Fibroblast of skin of right biceps (primary cell): ENCODE data around the gene GTPBP6.
"Not testable (repeated sequence)": the region's sequence is repeated elsewhere in the genome, so short reads cannot be mapped to it uniquely, and the experiment has no call there.

Experiments
- DNase-seq: peaks from one replicate; pipeline ENCODE4 v3.0.0-alpha.2; 2013

Gene GTPBP6

GRCh38 chrX:290476-291166 is 28.0 kb downstream of the GTPBP6 start:
- no peak for DNase-seq

- DNase-seq, result no peak
Observed at GRCh38 chrX:288561-288991, 30.0 kb downstream of the GTPBP6 start.

- DNase-seq, result no peak
Observed at GRCh38 chrX:287670-288069, 30.9 kb downstream of the GTPBP6 start.

- DNase-seq, result no peak
Observed at GRCh38 chrX:285076-285677, 33.4 kb downstream of the GTPBP6 start.

GRCh38 chrX:283115-283845 is 35.3 kb downstream of the GTPBP6 start:
- peak; percentile 90 for DNase-seq

- DNase-seq, result not testable (repeated sequence)
Observed at GRCh38 chrX:282000-282681, 36.5 kb downstream of the GTPBP6 start.

GRCh38 chrX:281166-281999 is 37.2 kb downstream of the GTPBP6 start, which contains the start of gene PLCXD1:
TSS of gene PLCXD1 (plus strand) at chrX:281381. CDS start at chrX:284188, 2,807 bp downstream.
- peak; percentile 75 for DNase-seq

- DNase-seq, result not testable (repeated sequence)
Observed at GRCh38 chrX:280722-281121, 37.9 kb downstream of the GTPBP6 start.

GRCh38 chrX:279757-280604 is 38.6 kb downstream of the GTPBP6 start:
- peak; percentile 44 for DNase-seq

- peak; percentile 75 for DNase-seq
Observed at GRCh38 chrX:276581-277201, 41.9 kb downstream of the GTPBP6 start.

- DNase-seq, result peak; percentile 73
Observed at GRCh38 chrX:275967-276580, 42.5 kb downstream of the GTPBP6 start.

- DNase-seq, result no peak
Observed at GRCh38 chrX:275476-275966, 43.1 kb downstream of the GTPBP6 start.

- peak; percentile 41 for DNase-seq
Observed at GRCh38 chrX:274904-275475, 43.6 kb downstream of the GTPBP6 start.

GRCh38 chrX:270848-271367 is 47.7 kb downstream of the GTPBP6 start:
- no peak for DNase-seq

- DNase-seq, result no peak
Observed at GRCh38 chrX:267771-268261, 50.8 kb downstream of the GTPBP6 start.

- DNase-seq, result no peak
Observed at GRCh38 chrX:265502-265901, 53.1 kb downstream of the GTPBP6 start.

- DNase-seq, result no peak
Observed at GRCh38 chrX:264634-265455, 53.8 kb downstream of the GTPBP6 start.

- DNase-seq, result not testable (repeated sequence)
Observed at GRCh38 chrX:264006-264405, 54.6 kb downstream of the GTPBP6 start.
